GM12872 (cell line): ENCODE measurements around the gene SUSD2.
A peak's percentile ranks its signal among the peaks of the same experiment; 100 is the strongest.

Source experiments
- TF ChIP-seq, protein P1 (sequence below): IDR thresholded peaks from 3 replicates; pipeline ENCODE4 v1.5.1; 2011; ENCODE audit warnings: low read depth, mild to moderate bottlenecking, low read length, moderate library complexity; ENCODE audit not compliant: insufficient read depth

The SUSD2 gene

DNA sequence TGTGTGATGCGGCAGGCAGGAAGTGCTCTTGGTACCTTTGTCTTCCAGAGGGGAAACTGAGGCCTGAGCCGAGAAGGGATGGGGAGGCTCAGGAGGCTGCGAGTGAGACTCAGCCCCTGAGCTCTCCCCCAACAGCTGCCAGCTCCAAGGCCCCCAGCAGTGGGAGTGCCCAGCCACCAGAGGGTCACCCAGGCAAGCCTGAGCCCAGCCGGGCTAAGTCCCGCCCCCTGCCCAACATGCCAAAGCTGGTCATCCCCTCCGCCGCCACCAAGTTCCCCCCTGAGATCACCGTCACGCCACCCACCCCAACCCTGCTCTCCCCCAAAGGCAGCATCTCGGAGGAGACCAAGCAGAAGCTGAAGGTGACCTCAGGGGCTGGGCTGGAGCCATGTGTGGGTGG lies 3.8 kb upstream of the SUSD2 start:
- TF ChIP-seq, protein P1, sequence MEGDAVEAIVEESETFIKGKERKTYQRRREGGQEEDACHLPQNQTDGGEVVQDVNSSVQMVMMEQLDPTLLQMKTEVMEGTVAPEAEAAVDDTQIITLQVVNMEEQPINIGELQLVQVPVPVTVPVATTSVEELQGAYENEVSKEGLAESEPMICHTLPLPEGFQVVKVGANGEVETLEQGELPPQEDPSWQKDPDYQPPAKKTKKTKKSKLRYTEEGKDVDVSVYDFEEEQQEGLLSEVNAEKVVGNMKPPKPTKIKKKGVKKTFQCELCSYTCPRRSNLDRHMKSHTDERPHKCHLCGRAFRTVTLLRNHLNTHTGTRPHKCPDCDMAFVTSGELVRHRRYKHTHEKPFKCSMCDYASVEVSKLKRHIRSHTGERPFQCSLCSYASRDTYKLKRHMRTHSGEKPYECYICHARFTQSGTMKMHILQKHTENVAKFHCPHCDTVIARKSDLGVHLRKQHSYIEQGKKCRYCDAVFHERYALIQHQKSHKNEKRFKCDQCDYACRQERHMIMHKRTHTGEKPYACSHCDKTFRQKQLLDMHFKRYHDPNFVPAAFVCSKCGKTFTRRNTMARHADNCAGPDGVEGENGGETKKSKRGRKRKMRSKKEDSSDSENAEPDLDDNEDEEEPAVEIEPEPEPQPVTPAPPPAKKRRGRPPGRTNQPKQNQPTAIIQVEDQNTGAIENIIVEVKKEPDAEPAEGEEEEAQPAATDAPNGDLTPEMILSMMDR, result no peak

DNA sequence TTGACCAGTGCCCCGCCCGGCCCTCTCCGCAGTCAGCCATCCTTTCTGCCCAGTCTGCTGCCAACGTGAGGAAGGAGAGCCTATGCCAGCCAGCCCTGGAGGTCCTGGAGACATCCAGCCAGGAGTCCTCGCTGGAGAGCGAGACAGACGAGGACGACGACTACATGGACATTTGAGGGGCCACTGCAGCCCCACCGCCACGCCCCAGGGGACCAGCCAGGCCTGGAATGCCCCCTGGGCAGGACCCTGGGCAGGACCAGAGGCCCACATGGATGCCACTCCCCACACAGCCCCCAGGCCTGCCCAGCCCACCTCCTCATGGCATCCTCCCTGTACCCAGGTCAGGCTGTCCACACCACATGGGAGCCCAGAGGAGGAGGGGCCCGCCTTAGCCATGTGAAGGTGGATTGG lies 3.3 kb upstream of the SUSD2 start:
- TF ChIP-seq, protein P1, result no peak

DNA sequence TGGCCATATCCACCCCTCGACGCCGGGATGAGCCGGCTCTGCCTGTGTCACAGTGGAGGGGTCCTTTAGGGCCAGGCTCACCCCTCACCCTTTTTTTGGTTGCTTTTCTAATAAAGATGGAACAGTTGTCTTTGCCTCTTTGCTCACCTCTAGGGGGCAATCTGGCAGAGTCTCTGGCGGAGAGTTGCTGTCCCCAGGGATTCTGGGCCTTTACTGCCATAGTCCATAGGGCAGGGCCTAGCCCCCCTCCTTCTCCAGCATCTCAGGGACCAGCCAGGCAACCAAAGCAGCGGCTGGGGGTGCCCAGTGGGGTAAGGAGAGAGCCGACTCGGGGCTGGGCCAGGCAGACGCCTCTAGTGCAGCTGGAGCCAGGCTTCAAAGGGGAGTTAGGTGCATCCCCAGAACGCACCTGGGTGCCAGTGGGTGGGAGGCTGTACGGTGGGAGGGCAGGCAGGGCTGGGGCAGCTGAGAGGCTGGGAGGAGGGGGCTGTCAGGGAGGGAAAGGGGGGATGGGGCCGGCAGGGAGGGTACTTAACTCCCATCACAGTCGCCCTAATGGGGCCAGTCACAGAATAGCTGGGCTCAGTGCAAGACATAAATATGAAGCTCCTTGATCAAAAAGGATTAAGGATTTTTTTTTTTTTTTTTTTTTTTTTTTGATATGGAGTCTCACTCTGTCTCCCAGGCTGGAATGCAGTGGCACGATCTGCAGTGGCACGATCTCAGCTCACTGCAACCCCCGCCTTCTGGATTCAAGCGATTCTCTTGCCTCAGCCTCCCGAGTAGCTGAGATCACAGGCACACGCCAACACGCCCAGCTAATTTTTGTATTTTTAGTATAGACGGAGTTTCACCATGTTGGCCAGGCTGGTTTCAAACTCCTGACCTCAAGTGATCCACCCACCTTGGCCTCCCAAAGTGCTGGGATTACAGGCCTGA lies 2.5 kb upstream of the SUSD2 start:
- TF ChIP-seq, protein P1, result peak; percentile 43; the same call in 2 of the 3 replicates

DNA sequence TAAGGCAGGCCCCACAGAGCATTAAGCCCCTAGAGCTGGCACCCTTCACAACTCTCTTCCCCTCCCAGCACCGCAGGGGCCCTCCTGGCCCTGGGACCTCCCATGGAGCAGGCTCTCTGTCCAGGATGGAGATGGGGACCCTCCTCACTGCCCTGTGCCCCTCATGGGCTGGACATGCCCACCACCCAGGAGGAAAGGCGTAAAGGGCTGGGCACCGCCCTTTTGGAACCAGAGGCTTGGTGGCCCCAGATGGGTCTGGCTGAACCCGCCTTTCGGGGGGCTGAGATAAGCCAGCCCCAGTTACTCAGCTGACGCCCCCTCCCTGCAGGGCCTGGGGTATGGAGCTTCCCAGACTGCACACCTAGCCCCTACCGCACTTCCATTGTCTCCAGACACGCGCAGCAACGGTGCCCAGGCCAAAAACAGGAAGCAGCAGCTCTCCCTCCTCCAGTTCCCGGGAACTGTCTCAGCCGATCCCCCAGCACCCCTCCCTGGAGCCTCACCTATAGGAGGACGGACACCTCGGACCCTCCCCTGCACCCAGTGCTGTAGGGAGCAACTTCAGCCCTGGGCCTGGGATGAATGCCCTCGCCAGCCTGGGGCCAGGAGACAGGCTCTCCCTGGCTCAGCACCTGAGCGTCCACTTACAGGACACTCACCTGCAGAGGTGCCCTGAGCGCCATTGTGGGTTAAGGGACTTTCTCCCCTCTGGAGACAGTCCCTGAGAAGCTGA lies 1.6 kb upstream of the SUSD2 start:
- TF ChIP-seq, protein P1, result no peak

DNA sequence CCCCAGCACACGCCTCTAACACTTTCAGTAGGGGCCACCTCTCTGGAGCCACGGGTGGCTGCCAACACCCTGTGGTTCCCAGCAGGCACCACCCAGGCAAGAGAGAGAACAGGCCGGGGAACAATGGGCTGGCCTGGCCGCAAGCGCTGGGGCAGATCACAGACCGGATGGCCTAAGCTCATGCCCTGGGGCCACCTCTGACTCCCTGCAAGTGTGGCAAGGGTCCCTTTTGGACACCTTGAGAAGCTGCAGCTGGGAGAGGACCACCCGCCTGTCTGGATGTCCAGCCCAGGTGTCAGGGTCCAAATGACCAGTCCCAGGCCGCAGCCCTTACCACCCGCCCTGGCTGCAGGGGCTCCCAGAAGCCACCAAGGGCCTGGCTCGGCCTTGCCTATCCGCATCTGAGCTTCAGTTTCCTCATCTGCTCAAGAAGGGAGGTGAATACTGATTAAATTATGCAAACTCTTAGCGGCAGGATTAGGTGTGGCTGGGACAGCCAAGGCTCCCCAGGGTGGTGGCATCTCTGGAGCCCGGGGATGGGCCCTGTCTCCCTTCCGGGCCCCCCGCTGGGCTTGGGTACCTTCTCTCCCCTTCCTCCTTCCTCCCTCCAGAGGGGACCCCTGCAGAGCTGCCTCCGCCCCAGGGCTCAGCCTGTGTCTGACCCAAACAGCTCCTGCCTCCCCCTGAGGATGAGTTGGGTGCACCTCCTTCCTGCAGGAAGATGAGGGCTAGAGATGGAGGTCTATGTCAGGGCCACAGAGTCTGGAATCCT lies 785 bp upstream of the SUSD2 start:
- TF ChIP-seq, protein P1, result no peak

DNA sequence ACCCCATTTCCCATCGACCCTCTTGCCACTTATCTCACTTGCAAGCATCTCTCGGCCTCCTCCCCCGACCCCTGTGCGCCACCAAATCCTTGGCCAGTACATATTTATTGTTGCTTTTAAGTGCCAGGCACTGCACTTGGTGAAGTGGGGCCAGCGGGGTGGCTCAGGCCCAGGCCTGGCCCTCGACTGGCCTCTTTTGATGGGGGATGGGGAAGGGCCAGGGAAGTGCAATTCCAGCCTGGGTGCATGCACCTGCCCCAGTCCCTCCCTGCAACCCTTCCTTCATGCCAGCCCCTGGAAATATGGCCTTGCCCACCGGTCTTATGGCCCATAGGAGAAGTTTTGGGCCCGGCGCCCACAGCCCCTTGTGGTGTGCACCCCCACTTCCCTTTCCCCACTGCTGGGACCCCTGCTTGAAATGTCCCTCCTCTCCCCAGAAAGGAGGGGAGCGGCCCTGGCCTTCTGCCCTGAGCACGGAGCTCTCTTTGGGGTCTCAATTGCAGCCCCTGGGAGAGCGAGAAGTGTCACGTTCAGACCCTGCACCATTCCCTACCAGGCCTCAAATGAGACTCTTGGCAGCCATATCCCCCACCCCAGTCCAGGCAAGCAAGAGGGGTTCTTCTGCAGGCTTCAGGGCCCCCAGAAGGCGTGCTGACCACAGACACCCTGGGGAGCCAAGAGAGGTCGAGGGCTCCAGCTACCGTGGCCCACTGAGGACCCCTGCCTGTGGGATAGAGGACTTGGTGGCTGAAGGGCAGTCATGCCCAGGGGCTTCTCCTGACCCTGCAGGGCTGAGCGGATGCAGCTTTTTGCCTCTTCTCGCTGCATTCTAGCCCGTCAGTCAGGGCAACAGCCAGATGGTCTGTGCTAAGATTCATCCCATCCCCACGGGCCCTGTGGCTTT lies 961 bp downstream of the SUSD2 start:
- TF ChIP-seq, protein P1, result peak; percentile 27; the same call in 1 of the 3 replicates
